ENCODE data around the gene POLR2L.

The POLR2L gene

GRCh38 chr11:843086-843734 is 881 bp upstream of the POLR2L start:
- peak overlapping the region; percentile 71 to 75 for H3K4me3 ChIP-seq (ENCODE audit: low read depth in 1 of 2, low read length in 1 of 2)
- TF ChIP-seq, protein P1, sequence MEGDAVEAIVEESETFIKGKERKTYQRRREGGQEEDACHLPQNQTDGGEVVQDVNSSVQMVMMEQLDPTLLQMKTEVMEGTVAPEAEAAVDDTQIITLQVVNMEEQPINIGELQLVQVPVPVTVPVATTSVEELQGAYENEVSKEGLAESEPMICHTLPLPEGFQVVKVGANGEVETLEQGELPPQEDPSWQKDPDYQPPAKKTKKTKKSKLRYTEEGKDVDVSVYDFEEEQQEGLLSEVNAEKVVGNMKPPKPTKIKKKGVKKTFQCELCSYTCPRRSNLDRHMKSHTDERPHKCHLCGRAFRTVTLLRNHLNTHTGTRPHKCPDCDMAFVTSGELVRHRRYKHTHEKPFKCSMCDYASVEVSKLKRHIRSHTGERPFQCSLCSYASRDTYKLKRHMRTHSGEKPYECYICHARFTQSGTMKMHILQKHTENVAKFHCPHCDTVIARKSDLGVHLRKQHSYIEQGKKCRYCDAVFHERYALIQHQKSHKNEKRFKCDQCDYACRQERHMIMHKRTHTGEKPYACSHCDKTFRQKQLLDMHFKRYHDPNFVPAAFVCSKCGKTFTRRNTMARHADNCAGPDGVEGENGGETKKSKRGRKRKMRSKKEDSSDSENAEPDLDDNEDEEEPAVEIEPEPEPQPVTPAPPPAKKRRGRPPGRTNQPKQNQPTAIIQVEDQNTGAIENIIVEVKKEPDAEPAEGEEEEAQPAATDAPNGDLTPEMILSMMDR (IDR thresholded peaks at IDR 0.05) = no peak
- H3K4me1 ChIP-seq (ENCODE audit: control insufficient read depth in 1 of 2, insufficient read depth in 1 of 2, low read depth in 1 of 2, low read length in 1 of 2) = peaks cover 30 to 44% of the 10 kb centered on the region in 2 experiments
- no peak overlapping the region for H3K27ac ChIP-seq
- H3K27me3 ChIP-seq = peaks cover 55% of the 10 kb centered on the region
- H3K9me3 ChIP-seq = no peaks in the 10 kb centered on the region
- peaks cover 24% of the 10 kb centered on the region for H3K36me3 ChIP-seq

DNA sequence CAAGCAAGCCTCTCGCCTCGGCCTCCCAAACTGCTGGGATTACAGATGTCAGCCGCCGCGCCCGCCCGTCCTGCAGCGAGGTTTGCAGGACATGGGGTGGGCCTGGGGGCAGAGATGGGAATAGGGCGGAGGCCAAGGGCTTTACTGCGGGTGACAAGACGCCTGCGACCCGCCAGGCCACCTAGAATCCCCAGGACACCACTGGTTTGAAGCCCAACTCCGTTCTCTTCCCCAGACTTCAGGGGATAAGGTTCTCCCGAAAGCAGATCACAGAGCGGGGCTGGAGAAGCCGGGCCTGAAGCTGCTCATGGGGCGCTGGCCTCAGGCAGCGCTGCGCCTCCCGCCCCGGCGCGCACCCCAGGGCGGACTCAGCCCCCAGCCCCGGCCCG is 354 bp downstream of the POLR2L start:
- H3K4me3 ChIP-seq (ENCODE audit: low read depth in 1 of 2, low read length in 1 of 2) = peak overlapping the region; percentile 71 to 75
- TF ChIP-seq, protein P1 (IDR thresholded peaks at IDR 0.05) = no peak
- peaks cover 43% of the 10 kb centered on the region for H3K27me3 ChIP-seq
- H3K36me3 ChIP-seq = peaks cover 37% of the 10 kb centered on the region
- H3K27ac ChIP-seq = peak overlapping the region; percentile 93
- peaks cover 29 to 42% of the 10 kb centered on the region in 2 experiments for H3K4me1 ChIP-seq (ENCODE audit: control insufficient read depth in 1 of 2, insufficient read depth in 1 of 2, low read depth in 1 of 2, low read length in 1 of 2)
- no peaks in the 10 kb centered on the region for H3K9me3 ChIP-seq

DNA sequence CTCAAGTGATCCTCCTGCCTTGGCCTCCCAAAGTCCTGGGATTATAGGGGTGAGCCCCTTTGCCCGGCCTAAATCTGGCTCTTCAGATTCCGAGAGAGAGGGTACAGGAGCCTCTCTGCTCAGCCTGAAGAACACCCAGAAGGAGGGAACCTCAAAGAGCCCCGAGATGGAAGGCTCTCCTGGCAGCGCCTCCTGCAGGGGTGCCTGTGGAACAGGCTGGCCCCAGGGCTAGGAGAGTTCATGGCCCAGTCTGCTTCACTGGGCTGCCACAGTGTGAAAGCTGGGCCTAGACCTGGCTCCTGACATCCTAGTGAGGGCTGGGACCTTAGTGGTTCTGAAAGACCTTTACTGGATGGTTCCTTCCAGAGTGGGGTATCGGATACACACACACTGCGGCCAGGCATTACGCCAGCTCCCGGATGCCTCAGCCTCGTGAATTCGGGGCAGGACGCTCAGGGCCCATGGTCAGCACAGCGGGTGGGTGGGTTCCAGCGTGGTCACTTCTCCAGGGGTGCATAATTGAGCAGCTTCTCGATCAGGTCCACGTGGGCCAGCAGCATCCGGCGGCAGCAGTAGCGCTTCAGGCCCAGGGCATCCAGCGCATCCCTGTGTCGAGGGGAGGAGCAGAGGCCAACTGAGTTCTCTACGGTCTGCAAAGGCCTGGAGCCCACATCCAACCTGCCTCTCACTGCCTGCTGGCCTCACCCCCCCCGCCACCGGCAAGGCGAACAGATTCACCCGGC is 2.3 kb downstream of the POLR2L start:
- peaks cover 30 to 45% of the 10 kb centered on the region in 2 experiments for H3K4me1 ChIP-seq (ENCODE audit: control insufficient read depth in 1 of 2, insufficient read depth in 1 of 2, low read depth in 1 of 2, low read length in 1 of 2)
- H3K4me3 ChIP-seq (ENCODE audit: low read depth in 1 of 2, low read length in 1 of 2) = no peak overlapping the region
- peaks cover 46% of the 10 kb centered on the region for H3K36me3 ChIP-seq
- TF ChIP-seq, protein P1 (IDR thresholded peaks at IDR 0.05) = no peak
- H3K27ac ChIP-seq = no peak overlapping the region
- H3K9me3 ChIP-seq = no peaks in the 10 kb centered on the region
- H3K27me3 ChIP-seq = peaks cover 27% of the 10 kb centered on the region

DNA sequence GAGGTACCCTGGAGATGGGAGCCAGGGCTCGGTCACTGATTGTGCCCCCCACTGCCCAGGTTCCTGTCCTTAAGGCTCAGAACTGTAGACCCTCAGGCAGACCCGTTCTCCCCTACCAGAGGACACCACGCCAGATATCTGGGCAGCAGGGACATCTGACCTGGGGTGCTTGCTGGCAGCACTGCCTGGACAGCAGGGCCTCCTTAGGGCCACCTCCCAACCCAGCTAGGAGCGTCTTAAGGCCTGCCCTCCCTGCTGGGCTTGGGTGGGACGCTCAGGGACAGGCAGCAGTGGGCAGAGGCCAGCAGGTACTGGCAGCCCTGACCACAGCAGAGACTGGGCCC is 3.1 kb downstream of the POLR2L start:
- H3K4me1 ChIP-seq (ENCODE audit: control insufficient read depth in 1 of 2, insufficient read depth in 1 of 2, low read depth in 1 of 2, low read length in 1 of 2) = peaks cover 35 to 48% of the 10 kb centered on the region in 2 experiments
- TF ChIP-seq, protein P1 (IDR thresholded peaks at IDR 0.05) = no peak
- no peaks in the 10 kb centered on the region for H3K9me3 ChIP-seq
- peaks cover 46% of the 10 kb centered on the region for H3K36me3 ChIP-seq
- H3K27ac ChIP-seq = no peak overlapping the region
- no peak overlapping the region for H3K4me3 ChIP-seq (ENCODE audit: low read depth in 1 of 2, low read length in 1 of 2)
- peaks cover 27% of the 10 kb centered on the region for H3K27me3 ChIP-seq

GRCh38 chr11:838441-839279 is 3.7 kb downstream of the POLR2L start:
- H3K4me3 ChIP-seq (ENCODE audit: low read depth in 1 of 2, low read length in 1 of 2) = no peak overlapping the region
- TF ChIP-seq, protein P1 (IDR thresholded peaks at IDR 0.05) = no peak
- peaks cover 46% of the 10 kb centered on the region for H3K36me3 ChIP-seq
- peaks cover 35 to 48% of the 10 kb centered on the region in 2 experiments for H3K4me1 ChIP-seq (ENCODE audit: control insufficient read depth in 1 of 2, insufficient read depth in 1 of 2, low read depth in 1 of 2, low read length in 1 of 2)
- H3K27ac ChIP-seq = no peak overlapping the region
- peaks cover 27% of the 10 kb centered on the region for H3K27me3 ChIP-seq
- no peaks in the 10 kb centered on the region for H3K9me3 ChIP-seq

Data from neutrophil (primary cell).